Measurements from ENCODE around the gene DGUOK. TPM values are rescaled to one million over a fixed set of nuclear protein-coding genes. Genes with fewer than 3 reads are reported as not detected.

DGUOK gene
- total RNA-seq, 6 donors from 2014 or later = 25.1 to 38.5 (median 34.9) TPM

GRCh38 chr2:73917696-73918207 lies 8.9 kb upstream of the DGUOK start:
- no peaks in the 10 kb centered on the region for H3K27me3 ChIP-seq
- WGBS, 2 donors = 87 to 88% methylated on average over 4 of the region's 4 CpGs
- ATAC-seq (ENCODE audit: low FRiP score in 2 of 2) = no peak
- TF ChIP-seq CTCF (IDR thresholded peaks at IDR 0.05) = no peak
- no peak for TF ChIP-seq POLR2AphosphoS5 (IDR thresholded peaks at IDR 0.05)
- no peak for TF ChIP-seq POLR2A (IDR thresholded peaks at IDR 0.05)
- no peaks in the 10 kb centered on the region for H3K9me3 ChIP-seq
- no peak overlapping the region for H3K4me3 ChIP-seq
- no peak for DNase-seq
- H3K36me3 ChIP-seq = no peaks in the 10 kb centered on the region
- peaks cover 0 to 4% (median 0%) of the 10 kb centered on the region in 4 donors for H3K4me1 ChIP-seq
- no peak overlapping the region for H3K27ac ChIP-seq

DNA sequence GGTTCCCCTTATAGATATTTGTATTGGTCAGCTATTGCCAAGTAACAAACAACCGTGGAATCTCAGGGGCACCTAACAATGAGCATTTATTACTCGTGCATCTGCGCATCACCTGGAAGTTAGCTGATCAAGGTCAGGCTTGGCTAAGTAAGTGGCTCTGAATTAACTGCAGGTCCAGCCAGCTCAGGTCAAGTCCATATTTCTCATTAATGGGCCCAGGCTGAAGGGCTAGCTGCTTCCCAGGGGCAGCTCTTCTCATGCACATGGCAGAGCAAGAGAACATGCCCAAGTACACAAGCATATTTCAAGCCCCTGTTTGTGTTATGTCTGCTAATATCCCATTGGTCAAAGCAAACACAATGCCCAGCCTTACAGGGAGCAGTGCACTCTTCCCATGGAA lies 7.8 kb upstream of the DGUOK start:
- 93 to 100% methylated on average over 1 to 3 of the region's 3 CpGs for WGBS, 2 donors
- no peak for DNase-seq
- no peaks in the 10 kb centered on the region for H3K9me3 ChIP-seq

GRCh38 chr2:73919596-73920228 lies 7.0 kb upstream of the DGUOK start:
- Histone ChIP-seq H3K27ac (no peak overlapping the region), H3K4me3 (no peak overlapping the region), H3K36me3 (no peaks in the 10 kb centered on the region), H3K9me3 (no peaks in the 10 kb centered on the region), H3K4me1 (peaks cover 0 to 4% (median 0%) of the 10 kb centered on the region in 4 donors), H3K27me3 (no peaks in the 10 kb centered on the region)
- TF ChIP-seq POLR2A (IDR thresholded peaks at IDR 0.05) (no peak), EP300 (IDR thresholded peaks at IDR 0.05) (no peak), POLR2AphosphoS5 (IDR thresholded peaks at IDR 0.05) (no peak), CTCF (IDR thresholded peaks at IDR 0.05) (no peak)
- WGBS, 2 donors = 90% methylated on average over 7 of the region's 7 CpGs
- DNase-seq (no peak), ATAC-seq (ENCODE audit: low FRiP score in 2 of 2) (no peak)

More for the DNA sequence above, 7.8 kb upstream of the DGUOK start:
- Histone ChIP-seq H3K4me3 (no peak overlapping the region), H3K36me3 (no peaks in the 10 kb centered on the region), H3K27ac (no peak overlapping the region), H3K27me3 (no peaks in the 10 kb centered on the region), H3K4me1 (peaks cover 0 to 4% (median 0%) of the 10 kb centered on the region in 4 donors)
- no peak for ATAC-seq (ENCODE audit: low FRiP score in 2 of 2)
- TF ChIP-seq CTCF (IDR thresholded peaks at IDR 0.05) (no peak), POLR2AphosphoS5 (IDR thresholded peaks at IDR 0.05) (no peak), POLR2A (IDR thresholded peaks at IDR 0.05) (no peak), EP300 (IDR thresholded peaks at IDR 0.05) (no peak)

- Histone ChIP-seq H3K9me3 (no peaks in the 10 kb centered on the region), H3K27me3 (no peaks in the 10 kb centered on the region), H3K4me3 (no peak overlapping the region), H3K36me3 (no peaks in the 10 kb centered on the region), H3K4me1 (peaks cover under 1 to 6% (median 2%) of the 10 kb centered on the region in 4 donors), H3K27ac (no peak overlapping the region)
- ATAC-seq (ENCODE audit: low FRiP score in 2 of 2) (peak in 1 of 2 donors; percentile 39), DNase-seq (peak in 1 of 2 donors; percentile 47)
- TF ChIP-seq CTCF (IDR thresholded peaks at IDR 0.05) (peak in 3 of 6 experiments; percentile 12 to 37 (median 28)), POLR2A (IDR thresholded peaks at IDR 0.05) (no peak)
- 51 to 60% methylated on average over 11 to 12 of the region's 12 CpGs for WGBS, 2 donors
Observed at GRCh38 chr2:73920577-73921545, 5.8 kb upstream of the DGUOK start.
